ENCODE results near the gene INTS6.

- TF ChIP-seq EZH2 (IDR thresholded peaks at IDR 0.05; ENCODE audit: low read length, unreplicated experiment) (no peak), CTCF (conservative IDR thresholded peaks at IDR 0.05; ENCODE audit: low read depth, low read length) (no peak)
Observed at GRCh38 chr13:51327961-51328360, 124.9 kb downstream of the INTS6 start.

Data from PC-3 (cell line).